ENCODE data around the gene ARL16.

GRCh38 chr17:81684442-81684911 lies 880 bp upstream of the ARL16 start:
- TF ChIP-seq TAF1 (IDR thresholded peaks at IDR 0.05; ENCODE audit: borderline replicate concordance, low read depth, low read length) (no peak), CTCF (IDR thresholded peaks at IDR 0.05) (no peak), USF1 (IDR thresholded peaks at IDR 0.05; ENCODE audit: borderline replicate concordance, low read depth) (no peak), CHD2 (IDR thresholded peaks at IDR 0.05; ENCODE audit: low read length, partially characterized antibody) (no peak), RCOR1 (IDR thresholded peaks at IDR 0.05; ENCODE audit: low read length) (no peak), RAD21 (IDR thresholded peaks at IDR 0.05; ENCODE audit: low read length) (no peak), RFX5 (IDR thresholded peaks at IDR 0.05; ENCODE audit: low read length) (no peak), MAX (IDR thresholded peaks at IDR 0.05; ENCODE audit: low read depth) (peak; percentile 88), SMC3 (IDR thresholded peaks at IDR 0.05; ENCODE audit: low read depth, low read length) (no peak), YY1 (IDR thresholded peaks at IDR 0.05; ENCODE audit: low read depth) (no peak), USF2 (IDR thresholded peaks at IDR 0.05; ENCODE audit: borderline replicate concordance, low read depth, low read length) (no peak)
